Ovary (tissue), 9 donors: ENCODE measurements around the gene PIK3R2. TPM values are rescaled to one million over a fixed set of nuclear protein-coding genes. Genes with fewer than 3 reads are reported as not detected.
"Not testable (repeated sequence)": the region's sequence is repeated elsewhere in the genome, so short reads cannot be mapped to it uniquely, and the experiment has no call there.

Experiments
- DNase-seq, 5 donors: peaks; one replicate each; pipeline ENCODE4 v3.0.0-alpha.2; 2019 to 2020
- H3K27ac ChIP-seq, 2 donors: fragments of 200-600 bp; one replicate each; pipeline versions ENCODE4 v1.5.1 to v1.8.0; 2019 to 2022
- H3K27me3 ChIP-seq: fragments of 200-600 bp; one replicate; pipeline ENCODE4 v1.8.0; 2022
- H3K36me3 ChIP-seq: fragments of 200-600 bp; sonication (generic); one replicate; pipeline ENCODE4 v1.5.1; 2019
- H3K4me1 ChIP-seq: one replicate; pipeline ENCODE4 v1.8.1; 2013; ENCODE audit warnings: mild to moderate bottlenecking, moderate library complexity; ENCODE audit not compliant: insufficient read depth
- H3K4me3 ChIP-seq: fragments of 200-600 bp; sonication (generic); one replicate; pipeline ENCODE4 v1.5.1; 2017
- H3K9me3 ChIP-seq, 2 donors: fragments of 200-600 bp in 1 of 2; sonication (generic) in 1 of 2; one replicate each; pipeline versions ENCODE4 v1.5.1 to v1.8.1; 2013 to 2019; ENCODE audit warnings: mild to moderate bottlenecking in 1 of 2, moderate library complexity in 1 of 2
- CTCF ChIP-seq, 3 donors: fragments of 450-650 bp in 2 of 3; fragments of 200-600 bp in 1 of 3; IDR thresholded peaks; one replicate each; pipeline versions ENCODE4 v1.5.1 to v1.8.0; 2016 to 2022; ENCODE audit warnings: antibody characterized with exemption in 3 of 3, mild to moderate bottlenecking in 1 of 3
- EP300 ChIP-seq: sonication (generic); formaldehyde crosslinking; IDR thresholded peaks from one replicate; pipeline ENCODE4 v1.6.1; 2017; ENCODE audit warnings: antibody characterized with exemption
- POLR2A ChIP-seq: fragments of 450-650 bp; IDR thresholded peaks from one replicate; pipeline ENCODE4 v1.6.1; 2017; ENCODE audit warnings: antibody characterized with exemption, mild to moderate bottlenecking, moderate library complexity
- WGBS, 3 donors: extraction: QIAGEN DNeasy Blood & Tissue Kit in 1 of 3; methylation state at CpG; one replicate each; pipeline versions ENCODE4 v1.1.5 to v1.1.7; 2013 to 2017; 5-methylcytosine and 5-hydroxymethylcytosine counted together
- intact Hi-C, 4 donors: fragments of 100-400 bp; cut with DNase I; formaldehyde crosslinking; loops; one replicate each; pipeline versions ENCODE4 v1.11.0 to v1.15.1; 2022 to 2023
- polyA plus RNA-seq, 2 donors: library from polyadenylated mRNA; stranded (reverse); fragments of 200-250 nt in 1 of 2; fragments of 350-450 nt in 1 of 2; fragmentation: Illumina TruSeq in 1 of 2; extraction: RNeasy Lipid Tissue Mini Kit (QIAGEN cat#74804) in 1 of 2; gene quantifications; one replicate each; pipeline ENCODE4 v1.2.3, GENCODE V29; 2013 to 2014
- total RNA-seq, 7 donors: library from RNA; depleted of rRNA in 2 of 7; stranded (reverse); fragments of >200 nt in 2 of 7; fragmentation: NEBNext Ultra II Directional in 3 of 7; extraction: Animal tissue kit (Norgen Biotek cat#: 25700) in 3 of 7; gene quantifications; one replicate each; pipeline versions ENCODE4 v1.1.0 to v1.2.4, GENCODE V29; 2016 to 2023
- donor health status: DM: no; HTN: no; CAD: no; lungs with moderate emphysema.
- donor health status: DM: no; HTN: no; CAD: no.
- donor health status: Bipolar disorder and iron deficiency.
- donor health status: DM: yes; HTN: yes; CAD: no.
- donor health status: DM: no; HTN: no; CAD: no.
- donor health status: DM: yes; HTN: yes; CAD: no.

Gene PIK3R2
- total and polyA plus RNA-seq, 9 donors = 12.8 to 63.2 (median 42.6) TPM

- WGBS, 3 donors = 0 to 1% (median 0%) methylated on average over 22 of the region's 22 CpGs
- no peaks in the 10 kb centered on the region for H3K9me3 ChIP-seq
- peak; percentile 77 to 88 (median 85) for DNase-seq
- H3K27ac ChIP-seq = peak overlapping the region; percentile 93 to 97
- peak overlapping the region; percentile 61 for H3K4me3 ChIP-seq
- TF ChIP-seq EP300 (no peak), CTCF (IDR thresholded peaks at IDR 0.05) (peak in 1 of 3 donors; percentile 7), POLR2A (peak; percentile 65)
- H3K36me3 ChIP-seq = no peaks in the 10 kb centered on the region
- H3K27me3 ChIP-seq = no peaks in the 10 kb centered on the region
- intact Hi-C loops = loop anchor here in 2 of 4 donors (5.0 to 10.0 kb wide), 2 partner anchors 123 to 210 kb away; partner anchors contain the start of gene SSBP4 (in 1 of the 2)
- H3K4me1 ChIP-seq = peaks cover 12% of the 10 kb centered on the region
Observed at GRCh38 chr19:18204394-18205199, 51.6 kb downstream of the PIK3R2 start.

- peak overlapping the region; percentile 61 for H3K4me3 ChIP-seq
- peak overlapping the region; percentile 93 to 97 for H3K27ac ChIP-seq
- intact Hi-C loops = loop anchor here in 1 of 4 donors (10.0 kb wide), 1 partner anchor 209 kb away; the partner anchor contains the start of gene SSBP4
- 5 to 6% (median 5%) methylated on average over 34 to 36 of the region's 36 CpGs for WGBS, 3 donors
- TF ChIP-seq EP300 (no peak), CTCF (IDR thresholded peaks at IDR 0.05) (peak in 1 of 3 donors; percentile 15), POLR2A (no peak)
- no peaks in the 10 kb centered on the region for H3K27me3 ChIP-seq
- no peaks in the 10 kb centered on the region for H3K9me3 ChIP-seq
- DNase-seq = peak; percentile 92 to 93 (median 92)
- H3K36me3 ChIP-seq = no peaks in the 10 kb centered on the region
- H3K4me1 ChIP-seq = peaks cover 12% of the 10 kb centered on the region
Observed at GRCh38 chr19:18205200-18205892, 52.4 kb downstream of the PIK3R2 start.

GRCh38 chr19:18206018-18206417, 53.1 kb downstream of the PIK3R2 start:
- H3K4me1 ChIP-seq = peaks cover 12% of the 10 kb centered on the region
- H3K9me3 ChIP-seq = no peaks in the 10 kb centered on the region
- no peaks in the 10 kb centered on the region for H3K36me3 ChIP-seq
- H3K4me3 ChIP-seq = peak overlapping the region; percentile 61
- 60 to 68% (median 68%) methylated on average over 12 of the region's 12 CpGs for WGBS, 3 donors
- intact Hi-C loops = loop anchor here in 1 of 4 donors (10.0 kb wide), 1 partner anchor 209 kb away; the partner anchor contains the start of gene SSBP4
- DNase-seq = no peak
- TF ChIP-seq EP300 = no peak
- peak overlapping the region; percentile 93 to 97 for H3K27ac ChIP-seq
- no peaks in the 10 kb centered on the region for H3K27me3 ChIP-seq

GRCh38 chr19:18208098-18208951, 55.4 kb downstream of the PIK3R2 start:
- H3K27ac ChIP-seq = no peak overlapping the region
- no peaks in the 10 kb centered on the region for H3K27me3 ChIP-seq

GRCh38 chr19:18209912-18210311, 56.9 kb downstream of the PIK3R2 start:
- 77 to 86% (median 81%) methylated on average over 5 of the region's 5 CpGs for WGBS, 3 donors
- not testable (repeated sequence) for H3K4me3 ChIP-seq, H3K36me3 ChIP-seq, H3K4me1 ChIP-seq, H3K9me3 ChIP-seq, H3K27ac ChIP-seq, H3K27me3 ChIP-seq, DNase-seq
- intact Hi-C loops = loop anchor here in 3 of 4 donors (5.0 to 10.0 kb wide), 3 partner anchors 37 to 205 kb away; partner anchors contain the start of gene SSBP4 (in 1 of the 3)

More at GRCh38 chr19:18208098-18208951, 55.4 kb downstream of the PIK3R2 start:
- peaks cover 2% of the 10 kb centered on the region for H3K4me1 ChIP-seq
- no peaks in the 10 kb centered on the region for H3K36me3 ChIP-seq
- intact Hi-C loops = loop anchor here in 1 of 4 donors (10.0 kb wide), 1 partner anchor 206 kb away; the partner anchor contains the start of gene SSBP4
- TF ChIP-seq EP300 (no peak), CTCF (IDR thresholded peaks at IDR 0.05) (peak in 2 of 3 donors; percentile 20 to 33)
- H3K9me3 ChIP-seq = no peaks in the 10 kb centered on the region
- no peak overlapping the region for H3K4me3 ChIP-seq
- 8 to 10% (median 8%) methylated on average over 31 to 32 of the region's 32 CpGs for WGBS, 3 donors
- DNase-seq = peak; percentile 57 to 80 (median 76)
